Measurements from ENCODE around the gene FBXO8.

DNA sequence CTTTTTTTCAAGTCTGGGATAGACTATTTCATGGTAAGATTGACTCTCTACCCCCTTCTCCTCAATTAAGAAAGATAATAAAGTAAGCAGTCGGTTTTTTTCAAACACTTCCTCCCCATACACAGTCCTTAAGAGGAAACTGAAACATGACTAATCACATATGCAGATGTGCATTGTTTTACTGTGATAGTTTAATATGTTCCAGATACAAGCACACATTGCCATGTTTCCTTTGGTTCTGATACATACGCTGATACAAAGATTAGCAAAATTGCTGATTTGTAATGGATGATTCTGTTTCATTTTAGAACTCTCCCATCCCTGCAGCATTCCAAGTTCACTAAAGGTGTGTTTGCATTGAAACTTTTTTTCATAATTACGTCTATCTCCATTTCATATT is 76.1 kb downstream of the FBXO8 start:
- TF ChIP-seq, protein P1, sequence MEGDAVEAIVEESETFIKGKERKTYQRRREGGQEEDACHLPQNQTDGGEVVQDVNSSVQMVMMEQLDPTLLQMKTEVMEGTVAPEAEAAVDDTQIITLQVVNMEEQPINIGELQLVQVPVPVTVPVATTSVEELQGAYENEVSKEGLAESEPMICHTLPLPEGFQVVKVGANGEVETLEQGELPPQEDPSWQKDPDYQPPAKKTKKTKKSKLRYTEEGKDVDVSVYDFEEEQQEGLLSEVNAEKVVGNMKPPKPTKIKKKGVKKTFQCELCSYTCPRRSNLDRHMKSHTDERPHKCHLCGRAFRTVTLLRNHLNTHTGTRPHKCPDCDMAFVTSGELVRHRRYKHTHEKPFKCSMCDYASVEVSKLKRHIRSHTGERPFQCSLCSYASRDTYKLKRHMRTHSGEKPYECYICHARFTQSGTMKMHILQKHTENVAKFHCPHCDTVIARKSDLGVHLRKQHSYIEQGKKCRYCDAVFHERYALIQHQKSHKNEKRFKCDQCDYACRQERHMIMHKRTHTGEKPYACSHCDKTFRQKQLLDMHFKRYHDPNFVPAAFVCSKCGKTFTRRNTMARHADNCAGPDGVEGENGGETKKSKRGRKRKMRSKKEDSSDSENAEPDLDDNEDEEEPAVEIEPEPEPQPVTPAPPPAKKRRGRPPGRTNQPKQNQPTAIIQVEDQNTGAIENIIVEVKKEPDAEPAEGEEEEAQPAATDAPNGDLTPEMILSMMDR (IDR thresholded peaks at IDR 0.05 in 8 of 11, conservative IDR thresholded peaks at IDR 0.05 in 3 of 11): no peak
- TF ChIP-seq POLR2A (IDR thresholded peaks at IDR 0.05) (no peak), POLR2AphosphoS5 (IDR thresholded peaks at IDR 0.05) (no peak)

All from spleen (tissue), 7 donors.